Fibroblast of mammary gland (primary cell): ENCODE measurements around the gene RAP1B.
"Not testable (repeated sequence)": the region's sequence is repeated elsewhere in the genome, so short reads cannot be mapped to it uniquely, and the experiment has no call there.

Source experiments
- DNase-seq: peaks from one replicate; pipeline ENCODE4 v3.0.0-alpha.2; 2010; ENCODE audit warnings: low read depth
- H3K4me3 ChIP-seq: 2 replicates; pipeline ENCODE4 v1.5.1; 2011; ENCODE audit warnings: low read depth, mild to moderate bottlenecking, low read length, moderate library complexity; ENCODE audit not compliant: control insufficient read depth
- CTCF ChIP-seq: conservative IDR thresholded peaks from 2 replicates; pipeline ENCODE4 v1.5.1; 2011; ENCODE audit warnings: low read depth, low read length, inconsistent platforms; ENCODE audit not compliant: control insufficient read depth, insufficient read depth

The RAP1B gene

DNA sequence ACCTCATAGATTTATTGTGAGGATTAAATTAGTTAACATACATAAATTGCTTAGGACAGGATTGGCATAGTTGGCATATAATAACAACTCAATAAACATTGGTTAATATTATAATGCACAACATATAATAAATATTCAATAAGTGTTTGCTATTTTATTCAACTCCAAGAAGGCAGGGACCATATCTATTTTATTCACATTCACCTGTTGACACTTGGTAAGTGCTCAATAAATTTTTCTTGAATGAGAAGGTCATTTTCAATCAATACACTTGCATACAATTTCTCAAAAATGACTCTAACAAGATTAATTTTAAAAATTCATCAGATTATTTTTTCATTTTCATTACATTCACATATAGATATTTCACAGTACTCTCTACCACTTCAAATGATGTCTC is 63.7 kb downstream of the RAP1B start:
- DNase-seq = no peak
- no peak overlapping the region for H3K4me3 ChIP-seq
- TF ChIP-seq CTCF = no peak

DNA sequence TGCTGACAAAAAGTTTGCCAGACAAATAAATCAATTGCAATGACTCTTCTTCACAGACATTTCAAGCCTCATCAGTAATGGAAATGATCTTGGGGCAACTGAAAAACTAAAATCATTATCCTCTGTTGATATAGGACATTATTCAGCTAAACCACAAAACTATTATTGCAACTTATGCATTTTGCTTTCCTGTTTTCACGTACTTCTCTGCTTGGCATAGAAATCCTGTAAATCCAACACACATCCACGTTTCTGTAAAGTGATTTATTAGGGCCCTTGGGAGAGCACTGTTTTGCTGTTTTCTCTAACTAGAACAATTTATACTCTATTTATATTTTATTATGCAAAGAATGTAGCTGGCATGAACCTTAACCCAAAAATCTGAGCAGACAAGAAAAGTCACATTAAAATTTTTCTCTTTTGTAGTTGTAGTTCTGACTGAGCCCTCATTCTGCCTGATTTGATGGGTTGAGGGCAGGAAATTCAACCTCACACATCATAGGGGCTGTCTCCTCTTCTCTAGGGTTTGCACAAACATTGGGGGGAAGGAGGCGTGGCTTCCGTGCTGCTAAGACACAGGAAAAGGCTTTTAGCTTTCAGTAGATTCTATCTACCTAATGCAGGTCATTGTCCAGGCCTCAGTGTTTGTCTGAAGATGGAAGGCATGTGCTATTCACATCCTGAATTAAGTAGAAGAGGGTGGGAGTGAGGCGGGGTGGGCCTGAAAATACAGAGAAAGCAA is 64.6 kb downstream of the RAP1B start:
- no peak overlapping the region for H3K4me3 ChIP-seq
- no peak for TF ChIP-seq CTCF
- no peak for DNase-seq

DNA sequence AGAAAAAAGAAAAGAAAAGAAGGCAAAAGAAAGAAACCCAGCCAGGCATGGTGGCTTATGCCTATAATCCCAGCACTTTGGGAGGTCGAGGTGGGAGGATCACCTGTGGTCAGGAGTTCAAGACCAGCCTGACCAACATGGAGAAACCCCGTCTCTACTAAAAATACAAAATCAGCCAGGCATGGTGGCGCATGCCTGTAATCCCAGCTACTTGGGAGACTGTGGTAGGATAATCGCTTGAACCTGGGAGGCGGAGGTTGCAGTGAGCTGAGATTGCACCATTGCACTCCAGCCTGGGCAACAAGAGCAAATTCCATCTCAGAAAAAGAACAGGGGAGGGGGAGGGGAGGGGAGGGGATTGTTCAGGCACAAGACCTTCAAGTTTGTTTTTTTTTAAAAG is 66.2 kb downstream of the RAP1B start:
- DNase-seq, H3K4me3 ChIP-seq: not testable (repeated sequence)

- DNase-seq = no peak
- no peak for TF ChIP-seq CTCF
- H3K4me3 ChIP-seq = peak overlapping the region; percentile 99
These were observed 75.5 kb downstream of the RAP1B start for GRCh38 chr12:68686262-68686594.

DNA sequence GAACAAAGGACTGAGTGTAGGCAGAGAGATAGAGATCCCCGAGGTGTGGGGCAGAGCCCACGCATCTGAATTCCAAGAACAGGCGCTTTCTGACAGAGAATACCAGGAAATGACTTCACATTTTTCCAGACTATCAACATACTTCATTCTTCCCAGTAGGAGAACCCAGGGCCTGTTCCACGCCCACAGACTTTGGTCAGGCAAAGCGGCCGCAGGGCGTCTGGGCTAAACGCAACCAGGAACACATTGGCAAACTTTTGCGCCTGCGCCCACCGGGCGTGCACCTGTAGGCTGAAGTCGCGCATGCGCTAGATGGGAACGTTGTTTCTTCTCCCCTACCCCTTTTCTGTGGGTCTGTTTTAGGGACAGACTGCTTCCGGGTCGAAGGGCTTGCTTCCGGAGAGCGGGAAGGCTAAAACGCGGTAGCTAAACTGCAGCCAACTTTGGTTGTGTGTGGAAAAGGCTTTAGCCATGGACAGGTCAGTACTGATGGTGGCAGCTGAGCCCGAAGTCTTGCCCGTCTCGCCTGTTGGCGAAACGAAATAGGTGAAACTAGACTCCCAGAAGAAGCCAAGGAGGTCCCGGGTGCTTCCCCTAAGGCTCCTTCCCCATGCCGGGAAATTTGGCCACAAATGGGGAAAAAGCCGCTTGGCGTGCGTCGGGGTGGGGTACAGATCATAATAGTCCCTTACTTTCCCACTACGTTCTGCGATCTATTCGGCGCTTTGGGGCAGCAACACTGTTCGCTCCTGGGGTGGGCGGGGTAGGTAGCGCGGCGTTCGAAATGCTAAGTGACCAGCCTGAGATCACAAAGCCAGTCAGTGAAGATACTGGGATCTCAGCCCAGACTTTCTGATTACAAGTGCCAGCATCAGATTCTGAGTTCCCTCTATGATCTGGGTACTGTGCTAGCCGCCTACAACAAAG is 76.2 kb downstream of the RAP1B start, which contains the start of gene NUP107:
Gene NUP107, plus strand, starts transcription at position 384 of the 927 bp plus-strand sequence. Its CDS starts 88 bp downstream, at position 472.
- DNase-seq = peak; percentile 99
- peak within 1 kb of the TSS; percentile 99 for H3K4me3 ChIP-seq
- TF ChIP-seq CTCF = peak; percentile 7

GRCh38 chr12:68695454-68695853 is 84.8 kb downstream of the RAP1B start:
- no peak for TF ChIP-seq CTCF
- H3K4me3 ChIP-seq = no peak overlapping the region
- DNase-seq = no peak

DNA sequence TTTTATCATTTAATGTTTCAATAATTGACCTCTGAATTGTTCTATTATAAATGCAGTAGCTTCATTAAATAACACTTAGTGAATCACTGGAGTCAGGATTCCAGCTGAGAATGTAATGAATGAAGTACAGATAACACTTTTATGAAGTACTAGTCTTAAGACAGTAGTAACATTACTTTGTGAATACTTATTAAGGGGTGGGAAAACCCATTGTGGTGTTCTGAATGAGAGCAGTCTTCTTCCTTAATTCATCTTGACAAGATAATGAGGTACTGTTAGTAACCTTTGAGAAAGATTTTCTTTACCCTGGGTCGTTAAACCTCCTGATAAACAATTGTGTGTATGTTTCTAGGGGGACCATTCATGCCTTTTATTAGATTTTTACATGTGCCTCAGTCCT is 88.8 kb downstream of the RAP1B start:
- TF ChIP-seq CTCF = no peak
- no peak overlapping the region for H3K4me3 ChIP-seq
- no peak for DNase-seq
